Fibroblast of mammary gland (primary cell): ENCODE data around the gene KIF26A.

Experiments
- DNase-seq: peaks from one replicate; pipeline ENCODE4 v3.0.0-alpha.2; 2010; ENCODE audit warnings: low read depth
- H3K4me3 ChIP-seq: 2 replicates; pipeline ENCODE4 v1.5.1; 2011; ENCODE audit warnings: low read depth, mild to moderate bottlenecking, low read length, moderate library complexity; ENCODE audit not compliant: control insufficient read depth
- CTCF ChIP-seq: conservative IDR thresholded peaks from 2 replicates; pipeline ENCODE4 v1.5.1; 2011; ENCODE audit warnings: low read depth, low read length, inconsistent platforms; ENCODE audit not compliant: control insufficient read depth, insufficient read depth

The KIF26A gene

GRCh38 chr14:104123879-104124278 lies 14.5 kb upstream of the KIF26A start:
- no peak for DNase-seq
- TF ChIP-seq CTCF = no peak
- H3K4me3 ChIP-seq = no peak overlapping the region

GRCh38 chr14:104125011-104125410 lies 13.4 kb upstream of the KIF26A start:
- TF ChIP-seq CTCF = no peak
- DNase-seq = no peak
- H3K4me3 ChIP-seq = no peak overlapping the region

GRCh38 chr14:104126753-104127152 lies 11.6 kb upstream of the KIF26A start:
- no peak for DNase-seq
- H3K4me3 ChIP-seq = no peak overlapping the region
- no peak for TF ChIP-seq CTCF

GRCh38 chr14:104128981-104129380 lies 9.4 kb upstream of the KIF26A start:
- no peak for DNase-seq
- no peak for TF ChIP-seq CTCF
- no peak overlapping the region for H3K4me3 ChIP-seq

- no peak for DNase-seq
- no peak for TF ChIP-seq CTCF
- no peak overlapping the region for H3K4me3 ChIP-seq
Measured at GRCh38 chr14:104129556-104129955, 8.8 kb upstream of the KIF26A start.

GRCh38 chr14:104130974-104131651 lies 7.3 kb upstream of the KIF26A start:
- H3K4me3 ChIP-seq = no peak overlapping the region
- peak; percentile 34 for DNase-seq
- TF ChIP-seq CTCF = peak; percentile 48
